Erythroblast (primary cell): ENCODE data around the gene TRIM37.

Experiments
- GATA1 ChIP-seq: IDR thresholded peaks from 2 replicates; pipeline ENCODE4 v1.6.1; 2011; ENCODE audit warnings: low read depth, mild to moderate bottlenecking, control low read depth, low read length, moderate library complexity
- POLR2A ChIP-seq: IDR thresholded peaks from 2 replicates; pipeline ENCODE4 v1.6.1; 2011; ENCODE audit warnings: mild to moderate bottlenecking, low read length

GRCh38 chr17:59093702-59094231 lies 12.9 kb downstream of the TRIM37 start:
- no peak for TF ChIP-seq POLR2A
- TF ChIP-seq GATA1, result no peak
